ENCODE measurements around the gene FERMT3. TPM values are rescaled to one million over a fixed set of nuclear protein-coding genes. Genes with fewer than 3 reads are reported as not detected.

FERMT3 gene
- total and polyA plus RNA-seq, 2 of the 8 experiments (the other 6 are each of a cell fraction or from before 2014, with no cell fraction given), result 1.4 to 3.7 TPM

DNA sequence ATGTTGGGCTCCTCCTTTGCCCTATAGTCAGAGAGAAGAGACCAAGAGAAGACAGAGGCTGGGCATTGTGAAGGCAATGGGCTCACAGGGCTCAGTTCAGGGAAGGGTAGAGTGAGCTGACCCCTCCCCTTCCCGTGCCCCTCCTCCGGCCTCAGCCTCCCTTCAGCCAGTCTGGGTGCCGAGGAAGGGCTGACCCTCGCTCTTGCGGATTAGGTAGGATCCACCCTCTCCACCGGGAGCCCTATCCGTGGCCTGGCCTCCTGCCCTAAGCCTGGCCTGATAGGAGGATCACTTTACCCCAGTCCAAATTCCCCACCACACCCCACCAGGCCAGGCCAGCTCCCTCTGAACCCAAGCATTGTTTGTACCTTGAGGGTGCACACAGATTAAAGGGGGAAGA is 42.1 kb downstream of the FERMT3 start (continued):
- TF ChIP-seq, protein P1, sequence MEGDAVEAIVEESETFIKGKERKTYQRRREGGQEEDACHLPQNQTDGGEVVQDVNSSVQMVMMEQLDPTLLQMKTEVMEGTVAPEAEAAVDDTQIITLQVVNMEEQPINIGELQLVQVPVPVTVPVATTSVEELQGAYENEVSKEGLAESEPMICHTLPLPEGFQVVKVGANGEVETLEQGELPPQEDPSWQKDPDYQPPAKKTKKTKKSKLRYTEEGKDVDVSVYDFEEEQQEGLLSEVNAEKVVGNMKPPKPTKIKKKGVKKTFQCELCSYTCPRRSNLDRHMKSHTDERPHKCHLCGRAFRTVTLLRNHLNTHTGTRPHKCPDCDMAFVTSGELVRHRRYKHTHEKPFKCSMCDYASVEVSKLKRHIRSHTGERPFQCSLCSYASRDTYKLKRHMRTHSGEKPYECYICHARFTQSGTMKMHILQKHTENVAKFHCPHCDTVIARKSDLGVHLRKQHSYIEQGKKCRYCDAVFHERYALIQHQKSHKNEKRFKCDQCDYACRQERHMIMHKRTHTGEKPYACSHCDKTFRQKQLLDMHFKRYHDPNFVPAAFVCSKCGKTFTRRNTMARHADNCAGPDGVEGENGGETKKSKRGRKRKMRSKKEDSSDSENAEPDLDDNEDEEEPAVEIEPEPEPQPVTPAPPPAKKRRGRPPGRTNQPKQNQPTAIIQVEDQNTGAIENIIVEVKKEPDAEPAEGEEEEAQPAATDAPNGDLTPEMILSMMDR (IDR thresholded peaks at IDR 0.05; ENCODE audit: control extremely low read depth in 1 of 3, insufficient read depth in 1 of 3, low read depth in 1 of 3, low read length in 3 of 3), result no peak
- no peak for TF ChIP-seq SP1 (IDR thresholded peaks at IDR 0.05; ENCODE audit: low read depth, low read length)
- TF ChIP-seq SIN3A (conservative IDR thresholded peaks at IDR 0.05 in 1 of 2, IDR thresholded peaks at IDR 0.05 in 1 of 2; ENCODE audit: low read depth in 1 of 2, low read length in 2 of 2), result no peak

All from H1 (cell line).